Neuron (in vitro differentiated cells): ENCODE measurements around the gene DUS2.

Source experiments
- H2AFZ ChIP-seq: one replicate; pipeline ENCODE4 v1.6.1; 2013; ENCODE audit warnings: low read depth, mild to moderate bottlenecking, inconsistent platforms, low read length, moderate library complexity
- H3K27me3 ChIP-seq: one replicate; pipeline ENCODE4 v1.6.1; 2013; ENCODE audit warnings: low read length; ENCODE audit not compliant: insufficient read depth
- H3K36me3 ChIP-seq: one replicate; pipeline ENCODE4 v1.6.1; 2013; ENCODE audit warnings: low read length; ENCODE audit not compliant: insufficient read depth
- H3K4me1 ChIP-seq: one replicate; pipeline ENCODE4 v1.6.1; 2013; ENCODE audit warnings: low read length; ENCODE audit not compliant: insufficient read depth
- H3K4me3 ChIP-seq: 2 replicates; pipeline ENCODE4 v1.5.1; 2013; ENCODE audit warnings: mild to moderate bottlenecking, low read length, moderate library complexity
- H3K9me3 ChIP-seq: one replicate; pipeline ENCODE4 v1.6.1; 2013; ENCODE audit warnings: low read length

DUS2 gene

GRCh38 chr16:68022728-68023537 is at the start of gene DUS2, which contains the start of gene DDX28:
DUS2 (plus strand) TSS chr16:68023284; CDS start chr16:68038024, 14,740 bp downstream.
DDX28 (minus strand) TSS chr16:68023232; CDS start chr16:68023202, 30 bp downstream.
- Histone ChIP-seq H3K9me3 (no peaks in the 10 kb centered on the region), H3K4me3 (peak within 1 kb of the TSS; percentile 59), H3K4me1 (peaks cover 21% of the 10 kb centered on the region), H2AFZ (peak within 1 kb of the TSS; percentile 57), H3K36me3 (peaks cover 18% of the 10 kb centered on the region), H3K27me3 (no peaks in the 10 kb centered on the region)

GRCh38 chr16:67975321-67976105 is 47.6 kb upstream of the DUS2 start:
- H3K4me1 ChIP-seq = no peaks in the 10 kb centered on the region
- H3K27me3 ChIP-seq = peaks cover 5% of the 10 kb centered on the region
- no peaks in the 10 kb centered on the region for H3K36me3 ChIP-seq
- no peak overlapping the region for H3K4me3 ChIP-seq
- no peak overlapping the region for H2AFZ ChIP-seq
- H3K9me3 ChIP-seq = peaks cover 2% of the 10 kb centered on the region

- Histone ChIP-seq H2AFZ (no peak overlapping the region), H3K9me3 (peaks cover 2% of the 10 kb centered on the region), H3K4me3 (no peak overlapping the region), H3K27me3 (peaks cover 5% of the 10 kb centered on the region), H3K4me1 (no peaks in the 10 kb centered on the region), H3K36me3 (no peaks in the 10 kb centered on the region)
Observed at GRCh38 chr16:67976205-67976604, 46.9 kb upstream of the DUS2 start.

GRCh38 chr16:67977005-67977404 is 46.1 kb upstream of the DUS2 start:
- peaks cover 2% of the 10 kb centered on the region for H3K9me3 ChIP-seq
- H3K27me3 ChIP-seq = peaks cover 5% of the 10 kb centered on the region
- no peaks in the 10 kb centered on the region for H3K36me3 ChIP-seq
- H3K4me1 ChIP-seq = no peaks in the 10 kb centered on the region
- H3K4me3 ChIP-seq = no peak overlapping the region
- no peak overlapping the region for H2AFZ ChIP-seq

- Histone ChIP-seq H3K4me1 (no peaks in the 10 kb centered on the region), H3K36me3 (no peaks in the 10 kb centered on the region), H3K27me3 (peaks cover 5% of the 10 kb centered on the region), H3K9me3 (peaks cover 2% of the 10 kb centered on the region), H2AFZ (no peak overlapping the region), H3K4me3 (no peak overlapping the region)
Observed at GRCh38 chr16:67977469-67978227, 45.4 kb upstream of the DUS2 start.

- no peak within 1 kb of the TSS for H2AFZ ChIP-seq
- H3K27me3 ChIP-seq = peaks cover 5% of the 10 kb centered on the region
- H3K4me1 ChIP-seq = no peaks in the 10 kb centered on the region
- H3K9me3 ChIP-seq = peaks cover 2% of the 10 kb centered on the region
- no peaks in the 10 kb centered on the region for H3K36me3 ChIP-seq
- no peak within 1 kb of the TSS for H3K4me3 ChIP-seq
Observed at GRCh38 chr16:67979955-67980678, 43.0 kb upstream of the DUS2 start, which contains the start of gene DPEP3. DPEP3 (minus strand) TSS chr16:67980499; CDS start chr16:67980380, 119 bp downstream.

- Histone ChIP-seq H3K4me1 (no peaks in the 10 kb centered on the region), H3K27me3 (peaks cover 2% of the 10 kb centered on the region), H3K9me3 (peaks cover 2% of the 10 kb centered on the region), H2AFZ (no peak overlapping the region), H3K4me3 (no peak overlapping the region), H3K36me3 (no peaks in the 10 kb centered on the region)
Observed at GRCh38 chr16:67982011-67982696, 40.9 kb upstream of the DUS2 start.

GRCh38 chr16:67986949-67987348 is 36.1 kb upstream of the DUS2 start:
- Histone ChIP-seq H3K9me3 (no peaks in the 10 kb centered on the region), H2AFZ (no peak overlapping the region), H3K4me3 (no peak overlapping the region), H3K4me1 (no peaks in the 10 kb centered on the region), H3K36me3 (no peaks in the 10 kb centered on the region), H3K27me3 (peaks cover 12% of the 10 kb centered on the region)

GRCh38 chr16:67987460-67988160 is 35.5 kb upstream of the DUS2 start:
- Histone ChIP-seq H3K4me1 (no peaks in the 10 kb centered on the region), H3K4me3 (no peak overlapping the region), H3K9me3 (no peaks in the 10 kb centered on the region), H3K27me3 (peaks cover 12% of the 10 kb centered on the region), H3K36me3 (no peaks in the 10 kb centered on the region), H2AFZ (no peak overlapping the region)

GRCh38 chr16:67988675-67989074 is 34.4 kb upstream of the DUS2 start:
- H3K4me3 ChIP-seq = no peak overlapping the region
- no peaks in the 10 kb centered on the region for H3K36me3 ChIP-seq
- H3K4me1 ChIP-seq = peaks cover 3% of the 10 kb centered on the region
- H2AFZ ChIP-seq = no peak overlapping the region
- peaks cover 12% of the 10 kb centered on the region for H3K27me3 ChIP-seq
- no peaks in the 10 kb centered on the region for H3K9me3 ChIP-seq

GRCh38 chr16:67989322-67990017 is 33.6 kb upstream of the DUS2 start:
- no peak overlapping the region for H3K4me3 ChIP-seq
- H3K27me3 ChIP-seq = peaks cover 12% of the 10 kb centered on the region
- H2AFZ ChIP-seq = no peak overlapping the region
- no peaks in the 10 kb centered on the region for H3K9me3 ChIP-seq
- no peaks in the 10 kb centered on the region for H3K36me3 ChIP-seq
- H3K4me1 ChIP-seq = peaks cover 3% of the 10 kb centered on the region
